ENCODE results near the gene AGTRAP. TPM values are rescaled to one million over a fixed set of nuclear protein-coding genes. Genes with fewer than 3 reads are reported as not detected.

AGTRAP gene
- total and polyA plus RNA-seq, 2 donors (not counting 3 experiments of a cell fraction or from before 2014, with no cell fraction given), result 41.6 to 101 TPM

DNA sequence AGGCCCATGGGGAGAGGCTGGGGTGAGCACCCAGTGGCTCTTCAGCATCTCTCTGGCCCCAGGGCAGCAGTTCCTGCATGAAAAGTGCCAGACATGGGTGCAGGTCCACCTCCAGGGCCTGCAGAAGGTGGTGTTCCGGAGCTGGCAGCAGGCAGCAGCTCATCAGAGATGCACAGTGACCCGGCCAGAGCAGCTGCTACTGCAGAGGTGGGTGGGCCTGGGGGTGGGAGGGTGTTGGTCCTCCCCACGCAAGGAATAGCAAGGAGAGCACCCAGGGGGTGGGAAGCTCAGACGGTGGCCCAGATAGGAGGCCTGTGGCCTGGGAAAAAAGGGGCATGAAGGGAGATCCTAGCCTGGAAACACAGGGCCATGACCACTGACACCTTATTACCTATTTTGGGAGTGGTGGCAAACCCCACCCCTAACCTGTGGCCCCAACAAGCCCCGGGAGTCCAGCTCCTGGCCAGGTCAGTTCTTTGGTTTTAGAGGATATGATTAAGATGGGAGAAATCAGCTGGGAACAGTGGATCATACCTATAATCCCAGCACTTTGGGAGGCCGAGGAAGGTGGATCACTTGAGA is 46.3 kb downstream of the AGTRAP start:
- Histone ChIP-seq H3K79me2 (ENCODE audit: control insufficient read depth, insufficient read depth, low read length) (no peaks in the 10 kb centered on the region), H3K9me3 (replicated peaks; ENCODE audit: control insufficient read depth, insufficient read depth, low read length) (no peaks in the 10 kb centered on the region), H3K4me3 (replicated peaks in 1 of 3; ENCODE audit: insufficient read depth in 1 of 3, low read depth in 1 of 3, low read length in 3 of 3) (no peak overlapping the region), H3K4me2 (ENCODE audit: insufficient read depth, low read length) (no peak overlapping the region), H3K9ac (replicated peaks; ENCODE audit: extremely low read depth, insufficient read depth, low read length) (no peak overlapping the region), H3K9me1 (replicated peaks; ENCODE audit: control insufficient read depth, extremely low read depth, insufficient read depth, low read length) (no peaks in the 10 kb centered on the region), H3K27ac (ENCODE audit: insufficient read depth, low read depth, low read length) (no peak overlapping the region), H2AFZ (ENCODE audit: low read depth, low read length) (no peak overlapping the region), H3K4me1 (ENCODE audit: control insufficient read depth, extremely low read depth, insufficient read depth, low read length) (peaks cover 8% of the 10 kb centered on the region), H3K27me3 (ENCODE audit: control insufficient read depth in 2 of 2, insufficient read depth in 2 of 2, low read length in 2 of 2) (no peaks in the 10 kb centered on the region), H4K20me1 (replicated peaks; ENCODE audit: control insufficient read depth, extremely low read depth, insufficient read depth, low read length) (no peaks in the 10 kb centered on the region), H3K36me3 (ENCODE audit: control insufficient read depth in 2 of 2, extremely low read depth in 1 of 2, insufficient read depth in 2 of 2, low read length in 2 of 2) (no peaks in the 10 kb centered on the region)
- intact Hi-C loops (cut with micrococcal nuclease) (no loop called here), dilution Hi-C loops (cut with MboI; ENCODE audit: extremely low pct_ligation_motif_present, low sequenced_read_pairs) (no loop called here)
- no TSS peak for BruUV-seq (replicated peaks)
- CTCF ChIA-PET, result interaction anchor here (0.7 to 2.0 kb wide), 5 partner anchors 10 to 136 kb away, joined by 3 to 7 read pairs (median 3); partner anchors contain the start of genes CLCN6 and MTHFR
- POLR2A ChIA-PET, result no interaction called here
- FAIRE-seq (no peak), DNase-seq (ENCODE audit: low read depth, low spot score) (no peak)
- TF ChIP-seq, protein P1, sequence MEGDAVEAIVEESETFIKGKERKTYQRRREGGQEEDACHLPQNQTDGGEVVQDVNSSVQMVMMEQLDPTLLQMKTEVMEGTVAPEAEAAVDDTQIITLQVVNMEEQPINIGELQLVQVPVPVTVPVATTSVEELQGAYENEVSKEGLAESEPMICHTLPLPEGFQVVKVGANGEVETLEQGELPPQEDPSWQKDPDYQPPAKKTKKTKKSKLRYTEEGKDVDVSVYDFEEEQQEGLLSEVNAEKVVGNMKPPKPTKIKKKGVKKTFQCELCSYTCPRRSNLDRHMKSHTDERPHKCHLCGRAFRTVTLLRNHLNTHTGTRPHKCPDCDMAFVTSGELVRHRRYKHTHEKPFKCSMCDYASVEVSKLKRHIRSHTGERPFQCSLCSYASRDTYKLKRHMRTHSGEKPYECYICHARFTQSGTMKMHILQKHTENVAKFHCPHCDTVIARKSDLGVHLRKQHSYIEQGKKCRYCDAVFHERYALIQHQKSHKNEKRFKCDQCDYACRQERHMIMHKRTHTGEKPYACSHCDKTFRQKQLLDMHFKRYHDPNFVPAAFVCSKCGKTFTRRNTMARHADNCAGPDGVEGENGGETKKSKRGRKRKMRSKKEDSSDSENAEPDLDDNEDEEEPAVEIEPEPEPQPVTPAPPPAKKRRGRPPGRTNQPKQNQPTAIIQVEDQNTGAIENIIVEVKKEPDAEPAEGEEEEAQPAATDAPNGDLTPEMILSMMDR (IDR thresholded peaks at IDR 0.05; ENCODE audit: extremely low read depth in 1 of 2, insufficient read depth in 1 of 2, low read depth in 1 of 2, low read length in 2 of 2), result no peak
- no peak for TF ChIP-seq MYC (IDR thresholded peaks at IDR 0.05; ENCODE audit: low read depth, low read length)

DNA sequence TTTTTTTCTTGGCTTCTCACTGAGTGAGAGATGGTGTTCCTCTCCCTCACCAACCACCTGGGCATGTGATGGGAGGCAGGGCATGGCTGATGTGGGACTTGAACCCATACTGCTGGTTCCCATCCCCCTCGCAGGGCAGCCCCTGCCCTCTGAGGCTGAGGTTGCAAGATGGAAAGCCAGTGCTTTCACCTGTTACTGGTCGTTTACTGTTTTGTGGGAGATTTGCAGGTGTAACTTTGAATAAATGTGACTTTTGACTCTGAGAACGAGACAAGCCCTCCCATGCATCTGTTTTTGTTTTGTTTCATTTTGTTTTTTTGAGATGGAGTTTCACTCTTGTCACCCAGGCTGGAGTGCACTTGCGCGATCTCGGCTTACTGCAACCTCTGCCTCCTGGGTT is 47.6 kb downstream of the AGTRAP start:
- CTCF ChIA-PET, result interaction anchor here (5.5 kb wide), 1 partner anchor 14 kb away, joined by 31 read pairs; no protein-coding TSS in a partner anchor
- no peaks in the 10 kb centered on the region for H3K9me3 ChIP-seq (replicated peaks; ENCODE audit: control insufficient read depth, insufficient read depth, low read length)
- POLR2A ChIA-PET, result no interaction called here
- FAIRE-seq, result no peak
- intact Hi-C loops (cut with micrococcal nuclease), result no loop called here
- H3K4me2 ChIP-seq (ENCODE audit: insufficient read depth, low read length), result no peak overlapping the region
- no peaks in the 10 kb centered on the region for H3K9me1 ChIP-seq (replicated peaks; ENCODE audit: control insufficient read depth, extremely low read depth, insufficient read depth, low read length)
- H2AFZ ChIP-seq (ENCODE audit: low read depth, low read length), result no peak overlapping the region
- no peak for DNase-seq (ENCODE audit: low read depth, low spot score)
- H3K4me1 ChIP-seq (ENCODE audit: control insufficient read depth, extremely low read depth, insufficient read depth, low read length), result peaks cover 8% of the 10 kb centered on the region
- no peaks in the 10 kb centered on the region for H4K20me1 ChIP-seq (replicated peaks; ENCODE audit: control insufficient read depth, extremely low read depth, insufficient read depth, low read length)
- no peak overlapping the region for H3K4me3 ChIP-seq (replicated peaks in 1 of 3; ENCODE audit: insufficient read depth in 1 of 3, low read depth in 1 of 3, low read length in 3 of 3)
- no TSS peak for BruUV-seq (replicated peaks)
- H3K36me3 ChIP-seq (ENCODE audit: control insufficient read depth in 2 of 2, extremely low read depth in 1 of 2, insufficient read depth in 2 of 2, low read length in 2 of 2), result no peaks in the 10 kb centered on the region
- no peak overlapping the region for H3K9ac ChIP-seq (replicated peaks; ENCODE audit: extremely low read depth, insufficient read depth, low read length)
- no peaks in the 10 kb centered on the region for H3K79me2 ChIP-seq (ENCODE audit: control insufficient read depth, insufficient read depth, low read length)
- TF ChIP-seq POLR2AphosphoS5 (IDR thresholded peaks at IDR 0.05; ENCODE audit: insufficient read depth, low read depth, low read length) (no peak), GATA2 (IDR thresholded peaks at IDR 0.05; ENCODE audit: insufficient read depth, insufficient read length, low read depth, low read length) (no peak), EZH2 (IDR thresholded peaks at IDR 0.05; ENCODE audit: borderline replicate concordance, low read depth, low read length, severe bottlenecking) (no peak), JUN (IDR thresholded peaks at IDR 0.05; ENCODE audit: borderline replicate concordance, insufficient read depth, insufficient read length, low read depth) (no peak), MYC (IDR thresholded peaks at IDR 0.05; ENCODE audit: low read depth, low read length) (no peak), FOS (IDR thresholded peaks at IDR 0.05; ENCODE audit: borderline replicate concordance, insufficient read depth, low read length) (no peak), POLR2A (IDR thresholded peaks at IDR 0.05; ENCODE audit: low read depth, low read length) (no peak)
- TF ChIP-seq, protein P1 (IDR thresholded peaks at IDR 0.05; ENCODE audit: extremely low read depth in 1 of 2, insufficient read depth in 1 of 2, low read depth in 1 of 2, low read length in 2 of 2), result no peak
- TF ChIP-seq, protein P2, sequence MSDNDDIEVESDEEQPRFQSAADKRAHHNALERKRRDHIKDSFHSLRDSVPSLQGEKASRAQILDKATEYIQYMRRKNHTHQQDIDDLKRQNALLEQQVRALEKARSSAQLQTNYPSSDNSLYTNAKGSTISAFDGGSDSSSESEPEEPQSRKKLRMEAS (IDR thresholded peaks at IDR 0.05; ENCODE audit: insufficient read depth, insufficient read length), result no peak
- dilution Hi-C loops (cut with MboI; ENCODE audit: extremely low pct_ligation_motif_present, low sequenced_read_pairs), result no loop called here
- H3K27ac ChIP-seq (ENCODE audit: insufficient read depth, low read depth, low read length), result no peak overlapping the region
- no peaks in the 10 kb centered on the region for H3K27me3 ChIP-seq (ENCODE audit: control insufficient read depth in 2 of 2, insufficient read depth in 2 of 2, low read length in 2 of 2)
